Osteoblast (primary cell): ENCODE measurements around the gene ALG11. TPM values are rescaled to one million over a fixed set of nuclear protein-coding genes. Genes with fewer than 3 reads are reported as not detected.

Experiments
- DNase-seq: peaks from one replicate; pipeline ENCODE4 v3.0.0; 2011; ENCODE audit warnings: low spot score, mixed read lengths; ENCODE audit not compliant: insufficient read length; ENCODE audit errors: missing footprints
- H2AFZ ChIP-seq: 2 replicates; pipeline ENCODE4 v1.6.0; 2011; ENCODE audit warnings: mild to moderate bottlenecking, low read length
- H3K27ac ChIP-seq: 2 replicates; pipeline ENCODE4 v1.5.1; 2011; ENCODE audit warnings: mild to moderate bottlenecking, low read depth, low read length, moderate library complexity
- H3K27me3 ChIP-seq: 2 replicates; pipeline ENCODE4 v1.6.0; 2012; ENCODE audit warnings: mild to moderate bottlenecking, control low read depth, inconsistent platforms, low read length, moderate library complexity; ENCODE audit not compliant: insufficient read depth
- H3K36me3 ChIP-seq: 2 replicates; pipeline ENCODE4 v1.5.1; 2011; ENCODE audit warnings: mild to moderate bottlenecking, low read length, control low read depth, moderate library complexity; ENCODE audit not compliant: insufficient read depth
- H3K4me1 ChIP-seq: 2 replicates; pipeline ENCODE4 v1.5.1; 2011; ENCODE audit warnings: mild to moderate bottlenecking, low read length, control low read depth, moderate library complexity; ENCODE audit not compliant: insufficient read depth
- H3K4me2 ChIP-seq: 2 replicates; pipeline ENCODE4 v1.6.0; 2011; ENCODE audit warnings: mild to moderate bottlenecking, low read length; ENCODE audit not compliant: insufficient read depth
- H3K4me3 ChIP-seq: fragments of 200-600 bp; sonication (generic); 3 replicates; pipeline ENCODE4 v1.5.1; 2012; ENCODE audit warnings: mild to moderate bottlenecking, low read length, inconsistent platforms; ENCODE audit not compliant: insufficient read depth
- H3K79me2 ChIP-seq: 2 replicates; pipeline ENCODE4 v1.6.0; 2012; ENCODE audit warnings: mild to moderate bottlenecking, low read length, control low read depth, inconsistent platforms; ENCODE audit not compliant: insufficient read depth
- H3K9me3 ChIP-seq: 2 replicates; pipeline ENCODE4 v1.5.1; 2011; ENCODE audit warnings: low read depth, low read length, control low read depth
- H4K20me1 ChIP-seq: 2 replicates; pipeline ENCODE4 v1.6.0; 2012; ENCODE audit warnings: mild to moderate bottlenecking, low read length, control low read depth; ENCODE audit not compliant: insufficient read depth
- CTCF ChIP-seq: IDR thresholded peaks from 2 replicates; pipeline ENCODE4 v1.5.1; 2011; ENCODE audit warnings: mild to moderate bottlenecking, low read depth, low read length, moderate library complexity; ENCODE audit errors: extremely low read depth
- total RNA-seq: library from RNA; depleted of rRNA; stranded (reverse); fragments of >200 nt; gene quantifications from 2 replicates; pipeline ENCODE4 v1.2.3, GENCODE V29; 2012

Gene ALG11
- total RNA-seq, 1 donor, result 23.9 TPM

- H3K27ac ChIP-seq, result no peak overlapping the region
- H3K4me1 ChIP-seq, result no peaks in the 10 kb centered on the region
- no peak overlapping the region for H2AFZ ChIP-seq
- H3K4me3 ChIP-seq, result no peak overlapping the region
- H3K79me2 ChIP-seq, result no peaks in the 10 kb centered on the region
- DNase-seq, result no peak
- H3K27me3 ChIP-seq, result no peaks in the 10 kb centered on the region
- H4K20me1 ChIP-seq, result no peaks in the 10 kb centered on the region
- TF ChIP-seq CTCF, result no peak
- no peak overlapping the region for H3K4me2 ChIP-seq
- no peaks in the 10 kb centered on the region for H3K36me3 ChIP-seq
- no peaks in the 10 kb centered on the region for H3K9me3 ChIP-seq
Measured at GRCh38 chr13:51970349-51970748, 41.8 kb upstream of the ALG11 start.

- Histone ChIP-seq H3K27ac (no peak overlapping the region), H3K27me3 (no peaks in the 10 kb centered on the region), H3K4me3 (no peak overlapping the region), H4K20me1 (no peaks in the 10 kb centered on the region), H3K4me1 (no peaks in the 10 kb centered on the region), H3K9me3 (no peaks in the 10 kb centered on the region), H3K79me2 (no peaks in the 10 kb centered on the region), H3K36me3 (no peaks in the 10 kb centered on the region), H2AFZ (no peak overlapping the region), H3K4me2 (no peak overlapping the region)
- no peak for DNase-seq
- no peak for TF ChIP-seq CTCF
Measured at GRCh38 chr13:51971520-51972426, 40.4 kb upstream of the ALG11 start.

- Histone ChIP-seq H3K4me3 (no peak overlapping the region), H4K20me1 (no peaks in the 10 kb centered on the region), H3K36me3 (no peaks in the 10 kb centered on the region), H3K27me3 (no peaks in the 10 kb centered on the region), H3K4me2 (no peak overlapping the region), H3K9me3 (no peaks in the 10 kb centered on the region), H3K4me1 (no peaks in the 10 kb centered on the region), H3K27ac (no peak overlapping the region), H2AFZ (no peak overlapping the region), H3K79me2 (no peaks in the 10 kb centered on the region)
- no peak for DNase-seq
- TF ChIP-seq CTCF, result no peak
Measured at GRCh38 chr13:51974482-51974881, 37.7 kb upstream of the ALG11 start.

- Histone ChIP-seq H2AFZ (no peak overlapping the region), H3K27me3 (no peaks in the 10 kb centered on the region), H3K9me3 (no peaks in the 10 kb centered on the region), H3K27ac (no peak overlapping the region), H3K4me2 (no peak overlapping the region), H3K79me2 (no peaks in the 10 kb centered on the region), H3K4me1 (peaks cover 9% of the 10 kb centered on the region), H3K36me3 (no peaks in the 10 kb centered on the region), H3K4me3 (no peak overlapping the region), H4K20me1 (no peaks in the 10 kb centered on the region)
- TF ChIP-seq CTCF, result no peak
- no peak for DNase-seq
Measured at GRCh38 chr13:51976423-51976822, 35.8 kb upstream of the ALG11 start.
